ENCODE measurements around the gene SCN8A. TPM values are rescaled to one million over a fixed set of nuclear protein-coding genes. Genes with fewer than 3 reads are reported as not detected.

The SCN8A gene
- total RNA-seq, 2 donors from 2014 or later, result 7.6 to 10.4 TPM

- intact Hi-C loops (cut with DNase I), result no loop called here
- Histone ChIP-seq H3K27me3 (replicated peaks; ENCODE audit: insufficient read depth) (no peaks in the 10 kb centered on the region), H3K36me3 (no peaks in the 10 kb centered on the region), H3K27ac (no peak overlapping the region), H3K4me1 (replicated peaks) (no peaks in the 10 kb centered on the region), H3K4me3 (no peak overlapping the region), H3K9me3 (no peaks in the 10 kb centered on the region)
- no peak for DNase-seq (ENCODE audit: low spot score)
- TF ChIP-seq CTCF (IDR thresholded peaks at IDR 0.05) (no peak), POLR2A (IDR thresholded peaks at IDR 0.05) (no peak)
These were observed 109.9 kb downstream of the SCN8A start for GRCh38 chr12:51700887-51701286.

- Histone ChIP-seq H3K27ac (no peak overlapping the region), H3K36me3 (no peaks in the 10 kb centered on the region), H3K4me1 (replicated peaks) (no peaks in the 10 kb centered on the region), H3K27me3 (replicated peaks; ENCODE audit: insufficient read depth) (no peaks in the 10 kb centered on the region), H3K4me3 (no peak overlapping the region), H3K9me3 (no peaks in the 10 kb centered on the region)
- intact Hi-C loops (cut with DNase I), result no loop called here
- WGBS, result 89% methylated on average over 1 of the region's 1 CpG
- no peak for DNase-seq (ENCODE audit: low spot score)
- TF ChIP-seq CTCF (IDR thresholded peaks at IDR 0.05) (no peak), POLR2AphosphoS5 (IDR thresholded peaks at IDR 0.05) (no peak), POLR2A (IDR thresholded peaks at IDR 0.05) (no peak)
These were observed 111.6 kb downstream of the SCN8A start for GRCh38 chr12:51702587-51702986.

- Histone ChIP-seq H3K27me3 (replicated peaks; ENCODE audit: insufficient read depth) (no peaks in the 10 kb centered on the region), H3K9me3 (no peaks in the 10 kb centered on the region), H3K27ac (no peak overlapping the region), H3K4me3 (no peak overlapping the region), H3K4me1 (replicated peaks) (no peaks in the 10 kb centered on the region), H3K36me3 (no peaks in the 10 kb centered on the region)
- DNase-seq (ENCODE audit: low spot score), result no peak
- TF ChIP-seq CTCF (IDR thresholded peaks at IDR 0.05) (no peak), POLR2A (IDR thresholded peaks at IDR 0.05) (no peak), POLR2AphosphoS5 (IDR thresholded peaks at IDR 0.05) (no peak)
- WGBS, result 88% methylated on average over 1 of the region's 1 CpG
- intact Hi-C loops (cut with DNase I), result no loop called here
These were observed 114.4 kb downstream of the SCN8A start for GRCh38 chr12:51705450-51705849.

- intact Hi-C loops (cut with DNase I), result no loop called here
- 84% methylated on average over 3 of the region's 3 CpGs for WGBS
- no peaks in the 10 kb centered on the region for H3K36me3 ChIP-seq
- no peak for DNase-seq (ENCODE audit: low spot score)
- no peak overlapping the region for H3K4me3 ChIP-seq
- H3K4me1 ChIP-seq (replicated peaks), result no peaks in the 10 kb centered on the region
- H3K9me3 ChIP-seq, result no peaks in the 10 kb centered on the region
- TF ChIP-seq CTCF (IDR thresholded peaks at IDR 0.05), result no peak
- no peak for TF ChIP-seq POLR2AphosphoS5 (IDR thresholded peaks at IDR 0.05)
- TF ChIP-seq POLR2A (IDR thresholded peaks at IDR 0.05), result no peak
- no peak overlapping the region for H3K27ac ChIP-seq
- H3K27me3 ChIP-seq (replicated peaks; ENCODE audit: insufficient read depth), result no peaks in the 10 kb centered on the region
These were observed 115.2 kb downstream of the SCN8A start for GRCh38 chr12:51706206-51706605.

GRCh38 chr12:51714666-51715065 lies 123.6 kb downstream of the SCN8A start:
- Histone ChIP-seq H3K27me3 (replicated peaks; ENCODE audit: insufficient read depth) (no peaks in the 10 kb centered on the region), H3K4me1 (replicated peaks) (no peaks in the 10 kb centered on the region), H3K4me3 (no peak overlapping the region), H3K36me3 (no peaks in the 10 kb centered on the region), H3K27ac (no peak overlapping the region), H3K9me3 (no peaks in the 10 kb centered on the region)
- 78% methylated on average over 2 of the region's 2 CpGs for WGBS
- intact Hi-C loops (cut with DNase I), result no loop called here
- DNase-seq (ENCODE audit: low spot score), result no peak
- TF ChIP-seq POLR2AphosphoS5 (IDR thresholded peaks at IDR 0.05), result no peak
- TF ChIP-seq CTCF (IDR thresholded peaks at IDR 0.05), result no peak
- TF ChIP-seq POLR2A (IDR thresholded peaks at IDR 0.05), result no peak

All from prostate gland (tissue), 2 donors.